HCT116 (cell line): ENCODE results near the gene PMAIP1. TPM values are rescaled to one million over a fixed set of nuclear protein-coding genes. Genes with fewer than 3 reads are reported as not detected.

ENCODE experiments used
- ATAC-seq: fragments of 200-7000 bp; cut with Tn5 transposase; 2 replicates; pipeline ENCODE4 v1.9.1; 2020; ENCODE audit warnings: mild to moderate bottlenecking, moderate library complexity
- BruUV-seq: library from RNA; stranded (reverse); fragments of 400-500 nt; replicated peaks from 2 replicates; lab custom pipeline; 2021; lab: Mats Ljungman, UMichigan
- CTCF ChIA-PET: fragments of 300-600 bp; sonication (Branson Sonifier 250); formaldehyde crosslinking; loops from one replicate; lab custom pipeline; 2021; ENCODE audit warnings: antibody characterized with exemption; lab: Charles Lee
- POLR2A ChIA-PET: fragments of 300-600, 350-600 bp; sonication (Branson Sonifier 250); formaldehyde crosslinking; loops from one replicate; lab custom pipeline; 2021; ENCODE audit warnings: antibody characterized with exemption; lab: Charles Lee
- RAD21 ChIA-PET, 2 experiments: fragments of 300-600 bp; sonication (Branson Sonifier 250); formaldehyde crosslinking; loops; one replicate each; lab custom pipeline; 2023; ENCODE audit warnings: low total read pairs in 2 of 2; ENCODE audit not compliant: uncharacterized antibody in 2 of 2, unreplicated experiment in 2 of 2, low non-redundant PET in 1 of 2; lab: Charles Lee
- DNase-seq: peaks from one replicate; pipeline ENCODE4 v3.0.0-alpha.2; 2010; ENCODE audit warnings: low read depth, low spot score
- H2AFZ ChIP-seq: fragments of 200-600 bp; shearing (Covaris generic), sonication (generic); 2 replicates; pipeline ENCODE4 v1.6.1; 2017; ENCODE audit warnings: low read depth, mixed run types, mixed read lengths, antibody characterized with exemption, low read length; ENCODE audit not compliant: poor library complexity, severe bottlenecking
- H3K27ac ChIP-seq: 2 replicates; pipeline ENCODE4 v1.5.1; 2012; ENCODE audit warnings: low read depth, low read length
- H3K27me3 ChIP-seq: fragments of 200-600 bp; sonication (generic); 2 replicates; pipeline ENCODE4 v1.6.1; 2016; ENCODE audit warnings: mixed run types, low read length, mixed read lengths; ENCODE audit not compliant: insufficient read depth
- H3K36me3 ChIP-seq, 2 experiments: fragments of 200-500 bp in 1 of 2; fragments of 200-600 bp in 1 of 2; sonication (Bioruptor generic) in 1 of 2; sonication (generic) in 1 of 2; 2 replicates each; pipeline versions ENCODE4 v1.5.1 to v1.6.1; 2014 to 2016; ENCODE audit warnings: low read length in 2 of 2, inconsistent platforms in 1 of 2, mixed read lengths in 1 of 2, mixed run types in 1 of 2; ENCODE audit not compliant: insufficient read depth in 2 of 2, control insufficient read depth in 1 of 2
- H3K4me1 ChIP-seq, 2 experiments: fragments of 200-600 bp in 1 of 2; sonication (generic) in 1 of 2; 2 replicates each; pipeline versions ENCODE4 v1.5.1 to v1.6.1; 2012 to 2017; ENCODE audit warnings: low read length in 2 of 2, inconsistent platforms in 1 of 2, mild to moderate bottlenecking in 1 of 2, mixed read lengths in 1 of 2, mixed run types in 1 of 2, moderate library complexity in 1 of 2; ENCODE audit not compliant: insufficient read depth in 2 of 2, control insufficient read depth in 1 of 2
- H3K4me2 ChIP-seq: fragments of 200-600 bp; sonication (generic); 2 replicates; pipeline ENCODE4 v1.6.1; 2017; ENCODE audit warnings: mixed run types, low read length, mixed read lengths
- H3K4me3 ChIP-seq, 2 experiments: fragments of 200-600 bp in 1 of 2; sonication (generic) in 1 of 2; replicated peaks in 1 of 2; 2 replicates each; pipeline ENCODE4 v1.5.1; 2011 to 2016; ENCODE audit warnings: low read length in 2 of 2, control low read depth in 1 of 2, low read depth in 1 of 2, mild to moderate bottlenecking in 1 of 2, mixed read lengths in 1 of 2, mixed run types in 1 of 2
- H3K79me2 ChIP-seq: fragments of 200-600 bp; sonication (generic); 2 replicates; pipeline ENCODE4 v1.6.1; 2017; ENCODE audit warnings: mild to moderate bottlenecking, mixed run types, low read length, moderate library complexity, mixed read lengths; ENCODE audit not compliant: insufficient read depth
- H3K9ac ChIP-seq: fragments of 200-600 bp; sonication (generic); 2 replicates; pipeline ENCODE4 v1.6.1; 2016; ENCODE audit warnings: low read length, mixed read lengths
- H3K9me2 ChIP-seq: fragments of 200-600 bp; sonication (generic), shearing (Covaris generic); 2 replicates; pipeline ENCODE4 v1.6.1; 2017; ENCODE audit warnings: mixed run types, mild to moderate bottlenecking, moderate library complexity; ENCODE audit not compliant: insufficient read depth
- H3K9me3 ChIP-seq, 2 experiments: fragments of 200-500 bp in 1 of 2; fragments of 200-600 bp in 1 of 2; sonication (Bioruptor generic) in 1 of 2; sonication (generic) in 1 of 2; 2 replicates each; pipeline ENCODE4 v1.6.1; 2014 to 2017; ENCODE audit warnings: low read length in 2 of 2, mixed read lengths in 2 of 2, inconsistent platforms in 1 of 2, low read depth in 1 of 2, mild to moderate bottlenecking in 1 of 2, mixed run types in 1 of 2, moderate library complexity in 1 of 2; ENCODE audit not compliant: control insufficient read depth in 1 of 2, insufficient read depth in 1 of 2
- H4K20me1 ChIP-seq: fragments of 200-600 bp; sonication (generic), shearing (Covaris generic); 2 replicates; pipeline ENCODE4 v1.6.1; 2017; ENCODE audit warnings: mixed run types, mild to moderate bottlenecking, moderate library complexity; ENCODE audit not compliant: insufficient read depth
- CBX3 ChIP-seq: IDR thresholded peaks from 2 replicates; pipeline ENCODE4 v1.6.1; 2012; ENCODE audit warnings: low read depth
- CEBPB ChIP-seq: IDR thresholded peaks from 2 replicates; pipeline ENCODE4 v1.6.1; 2012; ENCODE audit warnings: low read depth
- ELF1 ChIP-seq: IDR thresholded peaks from 2 replicates; pipeline ENCODE4 v1.6.1; 2012; ENCODE audit warnings: low read depth, borderline replicate concordance
- EZH2phosphoT487 ChIP-seq: fragments of 200-600 bp; IDR thresholded peaks from 2 replicates; pipeline ENCODE4 v1.6.1; 2018; ENCODE audit warnings: antibody characterized with exemption, borderline replicate concordance
- FOSL1 ChIP-seq: IDR thresholded peaks from 2 replicates; pipeline ENCODE4 v1.6.1; 2012; ENCODE audit warnings: low read depth
- MAX ChIP-seq: IDR thresholded peaks from 2 replicates; pipeline ENCODE4 v1.6.1; 2012
- POLR2A ChIP-seq: IDR thresholded peaks from 2 replicates; pipeline ENCODE4 v1.7.0; 2011; ENCODE audit warnings: borderline replicate concordance; ENCODE audit not compliant: insufficient read depth, insufficient read length; ENCODE audit errors: extremely low read depth
- POLR2AphosphoS5 ChIP-seq: IDR thresholded peaks from 2 replicates; pipeline ENCODE4 v1.6.1; 2011; ENCODE audit warnings: mild to moderate bottlenecking, low read depth, low read length, moderate library complexity
- RAD21 ChIP-seq: IDR thresholded peaks from 2 replicates; pipeline ENCODE4 v1.6.1; 2012; ENCODE audit warnings: low read depth, mild to moderate bottlenecking
- REST ChIP-seq: IDR thresholded peaks from 2 replicates; pipeline ENCODE4 v1.6.1; 2012; ENCODE audit warnings: low read depth
- SIN3A ChIP-seq: IDR thresholded peaks from 2 replicates; pipeline ENCODE4 v1.6.1; 2012; ENCODE audit warnings: low read depth
- YY1 ChIP-seq: IDR thresholded peaks from 2 replicates; pipeline ENCODE4 v1.6.1; 2011; ENCODE audit warnings: low read length, low read depth, moderate library complexity, mild to moderate bottlenecking; ENCODE audit not compliant: insufficient replicate concordance; ENCODE audit errors: extremely low read depth
- ZBTB33 ChIP-seq: IDR thresholded peaks from 2 replicates; pipeline ENCODE4 v1.6.1; 2011; ENCODE audit warnings: mild to moderate bottlenecking, low read length, moderate library complexity; ENCODE audit not compliant: insufficient replicate concordance; ENCODE audit errors: extremely low read depth
- ZFX ChIP-seq: fragments of 450-650 bp; IDR thresholded peaks from 2 replicates; pipeline ENCODE4 v1.6.1; 2017
- intact Hi-C: fragments of 100-400 bp; cut with micrococcal nuclease; formaldehyde crosslinking; loops from 2 replicates; pipeline ENCODE4 v1.10.0; 2022
- total RNA-seq: library from RNA; stranded (reverse); gene quantifications from one replicate; pipeline ENCODE4 v1.2.1, GENCODE V29; 2021; ENCODE audit not compliant: unreplicated experiment
- TF ChIP-seq, protein P1 (sequence below), 3 experiments: fragments of 200-600 bp in 1 of 3; sonication (generic) in 1 of 3; IDR thresholded peaks in 2 of 3; conservative IDR thresholded peaks in 1 of 3; 2 replicates each; pipeline ENCODE4 v1.5.1; 2012 to 2017; ENCODE audit warnings: low read depth in 2 of 3, low read length in 2 of 3, antibody characterized with exemption in 1 of 3, borderline replicate concordance in 1 of 3, control low read depth in 1 of 3, mild to moderate bottlenecking in 1 of 3, mixed read lengths in 1 of 3, mixed run types in 1 of 3, moderate library complexity in 1 of 3; ENCODE audit not compliant: insufficient read depth in 1 of 3

Gene PMAIP1
- total RNA-seq, 1 experiment from 2014 or later: 66.7 TPM

DNA sequence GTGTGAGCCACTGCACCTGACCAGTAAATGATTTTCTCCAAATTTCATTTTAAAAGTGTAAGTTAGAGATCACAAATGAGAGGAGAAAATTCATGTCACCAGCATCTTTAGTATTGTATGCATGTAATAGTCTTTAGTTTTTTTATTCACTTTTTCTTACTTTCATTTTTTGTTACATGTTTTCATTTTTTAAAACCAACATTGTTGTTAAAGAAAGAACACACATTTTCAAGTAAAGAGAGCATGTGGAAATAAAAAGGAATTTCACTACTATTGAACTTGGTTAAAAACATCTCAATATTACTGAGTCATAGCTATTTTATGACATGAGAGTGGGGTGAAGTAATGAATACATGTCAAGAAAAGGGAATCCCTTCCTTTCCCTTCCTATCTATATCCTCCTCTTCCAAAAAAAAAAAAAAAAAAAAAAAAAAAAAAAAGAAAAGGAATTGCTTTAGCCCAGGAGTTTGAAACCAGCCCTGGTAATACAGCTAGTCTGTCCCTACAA is 29.1 kb upstream of the PMAIP1 start (continued):
- TF ChIP-seq REST (no peak), CBX3 (no peak), RAD21 (no peak), YY1 (no peak)
- TF ChIP-seq, all 23 proteins: peak for 0

DNA sequence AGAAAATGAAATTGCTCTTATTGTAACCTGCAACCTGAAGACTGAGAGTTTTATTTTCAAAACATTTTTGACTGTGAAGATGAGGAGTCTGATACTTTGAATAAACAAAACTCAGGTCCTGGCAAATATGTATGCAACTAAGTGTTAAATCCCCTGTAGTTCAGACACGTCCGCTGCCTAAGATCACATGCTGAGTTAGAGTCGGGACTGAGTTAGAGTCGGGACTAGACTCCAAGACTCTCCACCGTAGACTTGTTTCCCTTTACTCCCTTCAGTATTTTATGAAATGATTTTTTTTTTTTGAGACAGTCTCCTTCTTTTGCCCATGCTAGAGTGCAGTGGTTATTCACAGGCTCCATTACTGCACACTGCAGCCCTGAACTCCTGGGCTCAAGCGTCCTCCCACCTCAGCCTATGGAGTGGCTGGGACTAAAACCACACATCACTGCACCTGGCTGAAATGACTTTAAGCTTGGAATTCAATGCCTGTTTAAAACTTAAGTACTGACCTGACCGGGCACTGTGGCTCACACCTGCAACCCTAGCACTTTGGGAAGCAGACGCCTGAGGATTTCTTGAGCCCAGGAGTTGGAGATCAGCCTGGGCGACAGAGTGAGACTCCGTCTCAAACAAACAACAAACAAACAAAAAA is 28.0 kb upstream of the PMAIP1 start:
- Histone ChIP-seq H3K9me2 (no peaks in the 10 kb centered on the region), H3K9ac (no peak overlapping the region), H3K36me3 (no peaks in the 10 kb centered on the region), H3K4me2 (no peak overlapping the region), H3K27me3 (no peaks in the 10 kb centered on the region), H3K4me1 (peaks cover 6 to 19% of the 10 kb centered on the region in 2 experiments), H3K79me2 (no peaks in the 10 kb centered on the region), H3K9me3 (no peaks in the 10 kb centered on the region), H3K4me3 (no peak overlapping the region), H3K27ac (no peak overlapping the region), H4K20me1 (no peaks in the 10 kb centered on the region), H2AFZ (peak overlapping the region; percentile 67)
- no TSS peak for BruUV-seq
- POLR2A ChIA-PET: no interaction called here
- ATAC-seq (no peak), DNase-seq (no peak)
- intact Hi-C loops: no loop called here
- CTCF ChIA-PET: no interaction called here
- RAD21 ChIA-PET: no interaction called here
- TF ChIP-seq CBX3 (no peak), POLR2A (no peak), ZFX (no peak), YY1 (no peak), MAX (no peak), EZH2phosphoT487 (no peak), ELF1 (no peak), CEBPB (no peak), SIN3A (no peak), POLR2AphosphoS5 (no peak), ZBTB33 (no peak), FOSL1 (no peak)
- TF ChIP-seq, protein P1, sequence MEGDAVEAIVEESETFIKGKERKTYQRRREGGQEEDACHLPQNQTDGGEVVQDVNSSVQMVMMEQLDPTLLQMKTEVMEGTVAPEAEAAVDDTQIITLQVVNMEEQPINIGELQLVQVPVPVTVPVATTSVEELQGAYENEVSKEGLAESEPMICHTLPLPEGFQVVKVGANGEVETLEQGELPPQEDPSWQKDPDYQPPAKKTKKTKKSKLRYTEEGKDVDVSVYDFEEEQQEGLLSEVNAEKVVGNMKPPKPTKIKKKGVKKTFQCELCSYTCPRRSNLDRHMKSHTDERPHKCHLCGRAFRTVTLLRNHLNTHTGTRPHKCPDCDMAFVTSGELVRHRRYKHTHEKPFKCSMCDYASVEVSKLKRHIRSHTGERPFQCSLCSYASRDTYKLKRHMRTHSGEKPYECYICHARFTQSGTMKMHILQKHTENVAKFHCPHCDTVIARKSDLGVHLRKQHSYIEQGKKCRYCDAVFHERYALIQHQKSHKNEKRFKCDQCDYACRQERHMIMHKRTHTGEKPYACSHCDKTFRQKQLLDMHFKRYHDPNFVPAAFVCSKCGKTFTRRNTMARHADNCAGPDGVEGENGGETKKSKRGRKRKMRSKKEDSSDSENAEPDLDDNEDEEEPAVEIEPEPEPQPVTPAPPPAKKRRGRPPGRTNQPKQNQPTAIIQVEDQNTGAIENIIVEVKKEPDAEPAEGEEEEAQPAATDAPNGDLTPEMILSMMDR (IDR thresholded peaks at IDR 0.05 in 2 of 3, conservative IDR thresholded peaks at IDR 0.05 in 1 of 3; ENCODE audit: borderline replicate concordance in 1 of 3, insufficient read depth in 1 of 3, low read depth in 2 of 3, low read length in 2 of 3): no peak
